Left cardiac atrium (tissue), 4 donors: ENCODE results near the gene FAM118B. TPM values are rescaled to one million over a fixed set of nuclear protein-coding genes. Genes with fewer than 3 reads are reported as not detected.
"Not testable (repeated sequence)": the region's sequence is repeated elsewhere in the genome, so short reads cannot be mapped to it uniquely, and the experiment has no call there.

Experiments used
- ATAC-seq, 2 donors: fragments of 200-7000 bp; cut with Tn5 transposase; one replicate each; pipeline ENCODE4 v1.9.1; 2020; ENCODE audit warnings: mild to moderate bottlenecking in 2 of 2, moderate library complexity in 2 of 2
- DNase-seq: peaks from one replicate; pipeline ENCODE4 v3.0.0-alpha.2; 2020
- intact Hi-C, 2 donors: fragments of 100-400 bp; cut with DNase I; formaldehyde crosslinking; loops; one replicate each; pipeline versions ENCODE4 v1.14.1 to v1.15.1; 2022 to 2023
- total RNA-seq, 2 donors: library from RNA; stranded (reverse); fragmentation: NEBNext Ultra II Directional; extraction: Animal tissue kit (Norgen Biotek cat#: 25700); gene quantifications; one replicate each; pipeline ENCODE4 v1.2.1, GENCODE V29; 2021
- donor health status: DM: no; HTN: yes; CAD: no.
- donor health status: DM: no; HTN: yes; CAD: no; lungs with severe emphysema.
- donor health status: DM: yes; HTN: yes; CAD: no.
- donor health status: Dilated cardiomyopathy.

Gene FAM118B
- total RNA-seq, 2 donors from 2014 or later: 14.8 to 19.1 TPM

DNA sequence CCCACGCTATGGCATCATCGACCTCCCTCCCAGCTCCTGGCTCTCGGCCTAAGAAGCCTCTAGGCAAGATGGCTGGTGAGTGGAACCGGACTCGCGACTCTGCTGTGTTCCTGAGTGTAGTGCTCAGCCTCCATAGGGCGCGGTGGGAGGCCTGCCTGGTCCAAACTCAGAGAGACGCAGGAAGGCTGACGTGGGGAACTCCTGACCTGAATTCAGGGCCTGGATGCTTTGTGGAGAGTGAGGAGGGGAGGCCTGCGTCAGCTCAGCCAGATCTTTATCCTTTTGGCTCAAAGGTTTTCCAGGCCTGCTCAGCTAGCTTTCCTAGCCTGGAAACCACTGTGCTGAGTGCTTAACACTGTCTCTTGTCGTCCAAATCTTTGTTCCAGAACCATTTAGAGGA, 79.3 kb downstream of the FAM118B start:
- DNase-seq (peak; percentile 31), ATAC-seq (peak; percentile 22 to 51)
- intact Hi-C loops: no loop called here

- DNase-seq (no peak), ATAC-seq (no peak)
- intact Hi-C loops: no loop called here
These were observed 82.1 kb downstream of the FAM118B start for GRCh38 chr11:126293726-126294125.

DNA sequence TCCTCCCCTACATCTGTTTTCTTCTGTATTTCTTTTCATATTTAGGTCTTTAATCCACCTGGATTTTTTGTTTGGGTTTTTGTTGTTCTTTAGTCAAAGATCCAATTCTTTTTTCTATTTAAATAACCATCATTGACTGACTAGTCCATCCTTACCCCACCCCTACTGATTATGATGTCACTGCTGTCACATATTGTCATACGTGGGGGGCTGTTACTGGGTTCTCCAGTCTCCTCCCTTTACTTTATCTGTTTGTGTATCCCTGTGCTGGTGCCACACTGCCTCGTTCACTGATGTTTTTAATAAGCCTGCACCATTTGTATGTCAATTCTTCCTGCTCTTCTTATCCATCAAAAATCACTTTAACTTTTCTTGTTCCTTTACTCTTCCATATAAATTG, 85.4 kb downstream of the FAM118B start:
- ATAC-seq (no peak), DNase-seq (no peak)
- intact Hi-C loops: no loop called here

DNA sequence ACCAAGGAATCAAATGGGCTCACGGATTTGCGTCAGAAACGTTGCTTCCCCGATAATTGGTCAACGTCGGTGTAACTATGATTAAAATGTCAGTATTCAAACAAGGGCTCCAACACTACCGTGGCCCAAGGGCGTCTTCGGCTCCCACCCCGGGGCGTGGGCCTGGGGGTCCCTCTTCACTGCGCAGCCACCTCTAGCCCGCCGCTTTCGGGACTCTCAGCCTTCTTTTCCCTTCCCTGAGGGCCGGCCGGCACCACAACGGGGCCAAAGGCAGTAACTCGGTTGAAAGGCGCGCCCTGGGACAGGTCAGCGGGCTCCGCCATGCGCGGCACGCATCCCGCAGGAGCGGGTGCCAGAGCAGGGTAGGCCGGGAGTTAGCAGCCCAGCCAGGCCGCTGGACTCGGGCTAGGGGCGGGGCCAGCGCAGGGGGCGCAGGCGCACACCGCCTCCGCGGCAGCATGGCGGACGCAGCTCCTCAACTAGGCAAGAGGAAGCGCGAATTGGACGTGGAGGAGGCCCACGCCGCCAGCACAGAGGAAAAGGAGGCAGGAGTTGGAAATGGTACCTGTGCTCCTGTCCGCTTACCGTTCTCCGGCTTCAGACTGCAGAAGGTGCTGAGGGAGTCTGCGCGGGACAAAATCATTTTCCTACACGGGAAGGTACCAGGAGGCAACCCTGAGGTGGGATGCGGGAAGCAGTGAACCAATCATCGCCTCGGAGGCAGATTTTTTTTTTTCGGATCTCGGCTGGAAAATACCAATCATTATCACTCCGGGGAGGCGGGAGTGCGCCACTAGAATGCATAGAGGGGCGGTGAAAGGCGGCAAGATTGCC, 92.3 kb downstream of the FAM118B start, which contains the start of gene DCPS:
Gene DCPS, plus strand, starts transcription at position 438 of the 834 bp plus-strand sequence. Its CDS starts 21 bp downstream, at position 459.
- peak; percentile 99 for ATAC-seq
- intact Hi-C loops: no loop called here
- peak; percentile 92 for DNase-seq

- intact Hi-C loops: no loop called here
- DNase-seq (no peak), ATAC-seq (peak in 1 of 2 donors; percentile 20)
These were observed 93.0 kb downstream of the FAM118B start for GRCh38 chr11:126304457-126305075.

DNA sequence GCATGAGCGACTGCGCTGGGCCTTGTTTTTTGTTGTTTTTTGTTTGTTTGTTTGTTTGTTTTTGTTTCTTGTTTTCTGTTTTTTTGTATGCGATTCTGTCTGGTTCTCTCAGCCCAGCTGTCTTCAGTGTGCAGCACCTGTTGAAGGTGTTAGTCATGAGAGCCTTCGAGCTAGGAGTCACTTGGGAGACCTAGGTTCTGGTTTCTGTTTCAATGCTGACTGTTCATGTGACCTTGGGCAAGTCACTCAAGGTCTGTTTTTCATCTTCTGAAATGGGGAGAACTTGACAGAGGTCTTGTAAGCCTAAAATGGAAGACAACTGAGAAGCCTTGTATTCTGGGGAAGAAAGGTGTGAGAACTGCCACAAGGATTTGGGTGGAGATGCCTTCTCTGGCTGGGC, 94.1 kb downstream of the FAM118B start:
- ATAC-seq: no peak
- intact Hi-C loops: no loop called here
- DNase-seq: no peak

DNA sequence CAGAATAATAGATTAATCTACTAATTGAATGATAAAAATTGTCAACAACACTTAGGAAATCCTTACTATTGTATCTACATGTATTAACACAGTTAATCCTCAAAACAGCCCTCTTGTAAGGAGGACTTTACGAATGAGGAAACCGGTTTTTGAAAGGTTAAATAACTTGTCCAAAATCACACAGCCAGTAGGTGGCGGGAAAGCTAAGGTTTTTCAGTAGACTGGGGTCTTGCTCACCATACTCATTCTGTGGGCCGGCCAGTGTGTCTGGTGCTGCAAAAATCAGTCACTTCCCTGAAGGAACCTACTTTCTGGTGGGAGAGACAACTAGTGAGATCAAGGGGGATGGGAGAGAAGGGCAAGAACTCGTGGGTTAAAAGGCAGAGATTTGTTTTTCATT, 96.1 kb downstream of the FAM118B start:
- no peak for DNase-seq
- no peak for ATAC-seq
- intact Hi-C loops: no loop called here

GRCh38 chr11:126308271-126308671, 96.7 kb downstream of the FAM118B start:
- ATAC-seq (no peak), DNase-seq (no peak)
- intact Hi-C loops: no loop called here

- intact Hi-C loops, ATAC-seq, DNase-seq: not testable (repeated sequence)
These were observed 97.2 kb downstream of the FAM118B start for GRCh38 chr11:126308771-126309170.

DNA sequence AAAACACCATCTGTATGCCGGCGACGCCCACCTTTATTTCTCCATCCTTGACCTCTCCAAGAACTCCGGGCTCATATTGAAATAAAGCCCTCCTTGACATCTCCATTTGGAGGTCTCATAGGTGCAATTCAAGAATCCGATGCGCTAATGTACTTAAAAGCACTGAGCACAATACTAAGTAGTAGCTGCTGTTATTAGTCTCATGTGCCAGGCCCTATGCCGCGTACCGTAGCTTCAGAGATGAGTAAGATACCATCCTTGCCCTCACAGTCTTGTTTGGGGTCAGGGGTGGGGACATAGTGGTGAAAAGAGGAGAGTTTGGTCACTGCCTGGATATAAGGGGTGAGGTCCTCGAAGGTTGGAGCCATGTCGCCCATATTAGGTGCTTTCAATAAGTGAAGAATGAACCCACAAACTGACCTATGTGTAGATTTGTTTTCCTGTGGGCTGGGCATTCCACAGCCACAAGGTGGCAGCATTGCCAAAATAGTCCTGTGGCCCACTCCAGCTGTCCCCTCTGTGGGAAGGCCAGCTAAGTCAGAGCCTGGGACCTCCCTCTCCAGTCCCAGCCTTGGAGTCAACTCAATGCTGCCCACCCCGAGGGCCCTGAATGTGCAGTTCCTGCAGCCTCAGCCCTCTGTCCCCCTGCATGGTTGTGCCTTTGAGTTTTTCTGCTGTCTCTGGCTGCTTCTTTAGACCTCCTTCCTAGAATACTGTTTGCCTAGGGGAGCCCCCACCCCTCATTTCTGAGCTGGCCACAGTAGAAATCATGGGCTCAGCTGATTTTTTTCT, 98.8 kb downstream of the FAM118B start:
- ATAC-seq (peak; percentile 94 to 96), DNase-seq (peak; percentile 83)
- intact Hi-C loops: loop anchor here (1.0 to 10.0 kb wide), 4 partner anchors 94 to 172 kb away; no protein-coding TSS in a partner anchor

- intact Hi-C loops: loop anchor here (1.0 to 10.0 kb wide), 4 partner anchors 94 to 171 kb away; no protein-coding TSS in a partner anchor
- no peak for DNase-seq
- peak in 1 of 2 donors; percentile 13 for ATAC-seq
These were observed 99.4 kb downstream of the FAM118B start for GRCh38 chr11:126310992-126311310.

DNA sequence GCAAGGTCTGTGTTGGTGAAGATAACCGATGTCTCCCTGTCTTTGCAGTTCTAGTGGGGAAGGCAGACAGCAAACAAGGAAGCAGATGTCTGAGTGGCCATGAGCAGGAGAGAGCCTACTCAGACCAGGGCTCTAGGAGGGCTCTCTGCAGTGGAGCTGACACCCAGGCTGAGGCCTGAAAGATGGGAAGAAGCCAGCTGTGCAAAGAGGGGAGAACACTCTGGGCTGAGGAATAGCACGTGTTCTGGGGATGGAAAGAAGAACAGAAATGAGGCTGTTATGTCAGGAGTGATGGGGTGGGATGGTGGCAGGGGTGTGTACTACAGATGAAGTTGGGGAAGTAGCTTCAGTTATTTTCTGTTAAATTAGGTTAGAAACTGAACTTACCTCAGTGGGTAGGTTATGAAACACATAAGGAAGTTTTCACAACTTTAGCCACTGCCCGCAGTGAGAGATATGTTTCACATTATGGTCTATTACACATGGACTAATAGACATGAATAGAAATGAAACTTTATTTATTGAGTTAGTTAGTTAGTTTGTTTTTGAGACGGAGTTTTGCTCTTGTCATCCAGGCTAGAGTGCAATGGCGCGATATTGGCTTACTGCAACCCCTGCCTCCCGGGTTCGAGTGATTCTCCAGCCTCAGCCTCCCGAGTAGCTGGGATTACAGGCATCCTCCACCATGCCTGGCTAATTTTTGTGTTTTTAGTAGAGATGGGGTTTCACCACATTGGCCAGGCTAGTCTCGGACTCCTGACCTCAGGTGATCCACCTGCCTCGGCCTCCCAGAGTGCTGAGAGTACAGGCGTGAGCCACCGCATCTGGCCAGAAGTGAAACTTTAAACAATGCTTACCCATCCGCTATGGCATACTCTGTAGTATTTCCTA, 100.1 kb downstream of the FAM118B start:
- DNase-seq: no peak

More for the DNA sequence above, 100.1 kb downstream of the FAM118B start:
- peak in 1 of 2 donors; percentile 51 for ATAC-seq
- intact Hi-C loops: loop anchor here (2.0 to 10.0 kb wide), 3 partner anchors 93 to 171 kb away; no protein-coding TSS in a partner anchor

Other genes with a start within 250 kb of the FAM118B start
- gene CDON, start 148.9 kb upstream of the FAM118B start, total RNA-seq: 10 to 100 TPM; 13.6 to 30.0 TPM
- gene RPUSD4, start 132 bp upstream of the FAM118B start, total RNA-seq: 10 to 100 TPM; 18.9 to 19.2 TPM
- 10 to 100 TPM; 65.1 to 95.7 TPM for gene SRPRA, start 57.1 kb downstream of the FAM118B start, total RNA-seq
- gene FOXRED1, start 57.4 kb downstream of the FAM118B start, total RNA-seq: 10 to 100 TPM; 21.0 to 25.3 TPM
- 1 to 10 TPM; 7.6 to 8.7 TPM for gene TIRAP, start 71.3 kb downstream of the FAM118B start, total RNA-seq
- gene DCPS, start 92.3 kb downstream of the FAM118B start, total RNA-seq: 10 to 100 TPM; 11.3 to 13.1 TPM
- gene ST3GAL4, start 143.9 kb downstream of the FAM118B start, total RNA-seq: 100 to 1,000 TPM in 1 of 2 donors, 10 to 100 TPM in 1; 57.1 to 109 TPM